Measurements from ENCODE around the gene TGIF2. TPM values are rescaled to one million over a fixed set of nuclear protein-coding genes. Genes with fewer than 3 reads are reported as not detected.
A peak's percentile ranks its signal among the peaks of the same experiment; 100 is the strongest.

Gene TGIF2
- total and polyA plus RNA-seq, 9 of the 15 experiments (the other 6 are each of a cell fraction or from before 2014, with no cell fraction given) = 6.8 to 27.8 (median 15.7) TPM

DNA sequence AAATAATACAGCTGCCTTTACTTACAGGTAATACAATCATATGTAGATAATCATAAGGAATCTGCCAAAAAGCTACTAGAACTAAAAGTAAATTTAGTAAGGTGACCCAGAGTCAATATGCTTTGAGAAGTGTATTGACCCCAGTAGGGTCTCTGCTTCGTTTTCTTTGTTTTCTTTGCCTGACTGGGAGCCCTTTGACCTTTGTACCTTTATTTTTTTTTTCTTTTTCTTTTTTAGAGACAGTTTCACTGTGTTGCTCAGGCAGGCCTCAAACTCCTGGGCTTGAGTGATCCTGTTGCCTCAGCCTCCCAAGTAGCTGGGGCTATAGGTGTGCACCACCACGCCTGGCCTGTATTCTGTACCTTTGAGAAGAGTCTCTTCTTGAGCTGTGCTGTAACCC is 50.0 kb downstream of the TGIF2 start (continued):
- TF ChIP-seq ZNF707 (CRISPR knock-in tag; conservative IDR thresholded peaks at IDR 0.05) = no peak
- no peak for TF ChIP-seq CHCHD3 (CRISPR knock-in tag; IDR thresholded peaks at IDR 0.05)
- TF ChIP-seq GTF2E2 (tag; IDR thresholded peaks at IDR 0.05) = no peak

DNA sequence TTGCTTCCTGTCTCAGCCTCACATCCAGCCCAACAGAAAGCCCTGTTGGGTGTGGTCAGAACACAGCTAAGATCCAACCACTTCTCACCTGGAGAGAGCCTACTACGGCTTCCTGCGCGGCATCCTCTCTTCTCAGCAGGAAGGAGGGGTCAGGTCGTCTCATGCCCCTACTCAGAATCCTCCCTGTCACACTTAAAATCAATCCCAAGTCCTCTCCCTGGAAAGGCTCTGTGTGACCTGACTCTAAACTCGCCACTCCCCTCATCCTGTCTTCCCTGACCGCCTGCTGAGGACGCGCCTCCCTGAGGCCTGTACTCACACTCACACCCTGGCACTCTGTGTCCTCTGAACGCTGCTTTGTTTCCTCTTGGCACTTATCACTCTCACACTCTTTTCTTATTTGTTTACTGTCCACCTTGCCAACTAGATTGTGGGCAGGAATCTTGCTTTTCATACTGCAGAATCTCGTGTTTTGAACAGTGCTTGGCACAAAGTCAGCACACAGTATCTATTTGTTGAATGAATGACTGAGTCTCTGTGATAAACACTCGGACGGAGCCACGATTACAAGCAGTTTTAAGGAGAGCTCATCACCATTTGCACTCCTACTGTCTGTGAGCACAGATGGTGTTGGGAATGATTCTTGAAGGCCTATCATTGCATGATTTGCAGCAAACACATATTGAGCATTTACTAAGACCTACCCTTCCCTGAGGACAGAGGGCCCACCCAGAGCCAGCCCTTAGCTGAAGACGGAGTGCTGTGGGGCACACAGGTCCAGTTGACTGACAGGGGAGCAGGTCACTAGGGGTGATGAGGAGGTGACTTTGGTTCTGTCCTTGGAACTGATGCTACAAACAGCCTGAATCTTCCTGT is 50.9 kb downstream of the TGIF2 start:
- Histone ChIP-seq H3K27me3 (ENCODE audit: control insufficient read depth in 2 of 2, insufficient read depth in 2 of 2, low read length in 2 of 2) (no peaks in the 10 kb centered on the region), H4K20me1 (replicated peaks; ENCODE audit: control insufficient read depth, insufficient read depth, low read length) (no peaks in the 10 kb centered on the region), H3K4me1 (replicated peaks in 1 of 2; ENCODE audit: control insufficient read depth in 2 of 2, insufficient read depth in 2 of 2, low read length in 2 of 2) (peaks cover 0 to 4% of the 10 kb centered on the region in 2 experiments; a peak in 1 of 5 replicates), H3K79me2 (ENCODE audit: control insufficient read depth, insufficient read depth, low read length) (no peaks in the 10 kb centered on the region), H3K4me3 (no peak overlapping the region), H3K9me3 (replicated peaks; ENCODE audit: control insufficient read depth, insufficient read depth, low read depth, low read length) (no peaks in the 10 kb centered on the region), H3K9me1 (ENCODE audit: control insufficient read depth, insufficient read depth, low read length) (no peaks in the 10 kb centered on the region), H3K4me2 (ENCODE audit: insufficient read depth, low read length) (no peak overlapping the region), H3K9ac (ENCODE audit: insufficient read depth in 1 of 2, low read depth in 2 of 2, low read length in 2 of 2) (peak overlapping the region in 1 of 2 experiments; percentile 36; a peak in 1 of 4 replicates), H3K36me3 (ENCODE audit: control insufficient read depth, insufficient read depth, low read length) (no peaks in the 10 kb centered on the region), H2AFZ (ENCODE audit: low read depth, low read length) (peak overlapping the region; percentile 67), H3K27ac (ENCODE audit: extremely low read depth, low read depth, low read length) (no peak overlapping the region)
- 40% methylated on average over 14 of the region's 14 CpGs for WGBS (ENCODE audit: insufficient coverage, low coverage, missing lambda C conversion rate)
- ChIA-PET CTCF (ENCODE audit: low intra/inter-chr PET ratio) (no interaction called here), POLR2A (interaction anchor here (0.6 to 1.8 kb wide), 6 partner anchors 8 to 65 kb away, joined by 3 to 10 read pairs (median 4); no protein-coding TSS in a partner anchor)
- DNase-seq (ENCODE audit: extremely low read depth in 1 of 4, low spot score in 3 of 4) (no peak), FAIRE-seq (peak; percentile 59), ATAC-seq (peak; percentile 71)
- in situ Hi-C loops (cut with MboI) = no loop called here
- intact Hi-C loops (cut with micrococcal nuclease) = no loop called here
- TF ChIP-seq, protein P1, sequence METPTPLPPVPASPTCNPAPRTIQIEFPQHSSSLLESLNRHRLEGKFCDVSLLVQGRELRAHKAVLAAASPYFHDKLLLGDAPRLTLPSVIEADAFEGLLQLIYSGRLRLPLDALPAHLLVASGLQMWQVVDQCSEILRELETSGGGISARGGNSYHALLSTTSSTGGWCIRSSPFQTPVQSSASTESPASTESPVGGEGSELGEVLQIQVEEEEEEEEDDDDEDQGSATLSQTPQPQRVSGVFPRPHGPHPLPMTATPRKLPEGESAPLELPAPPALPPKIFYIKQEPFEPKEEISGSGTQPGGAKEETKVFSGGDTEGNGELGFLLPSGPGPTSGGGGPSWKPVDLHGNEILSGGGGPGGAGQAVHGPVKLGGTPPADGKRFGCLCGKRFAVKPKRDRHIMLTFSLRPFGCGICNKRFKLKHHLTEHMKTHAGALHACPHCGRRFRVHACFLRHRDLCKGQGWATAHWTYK (CRISPR knock-in tag; IDR thresholded peaks at IDR 0.05) = no peak
- TF ChIP-seq PKNOX1 (IDR thresholded peaks at IDR 0.05) (peak; percentile 67), CBFA2T3 (IDR thresholded peaks at IDR 0.05) (peak; percentile 40)
- BruUV-seq (replicated peaks) = no TSS peak

Measured in K562 (cell line).